K562 (cell line): Measurements from ENCODE around the gene CELSR2. TPM values are rescaled to one million over a fixed set of nuclear protein-coding genes. Genes with fewer than 3 reads are reported as not detected.
A peak's percentile ranks its signal among the peaks of the same experiment; 100 is the strongest.

Experiments
- ARID1B ChIP-seq: fragments of 450-650 bp; IDR thresholded peaks from 2 replicates; pipeline ENCODE4 v1.6.1; 2016; ENCODE audit warnings: antibody characterized with exemption, mild to moderate bottlenecking, inconsistent platforms
- CBX2 ChIP-seq: fragments of 200-600 bp; sonication (generic); IDR thresholded peaks from one replicate; pipeline ENCODE4 v1.6.1; 2012; ENCODE audit warnings: mild to moderate bottlenecking, low read length, inconsistent platforms; ENCODE audit not compliant: insufficient read depth, poor library complexity, severe bottlenecking
- NCOR1 ChIP-seq: fragments of 450-650 bp; IDR thresholded peaks from 2 replicates; pipeline ENCODE4 v1.6.1; 2016; ENCODE audit warnings: mild to moderate bottlenecking, moderate library complexity
- POLR2H ChIP-seq: IDR thresholded peaks from 2 replicates; pipeline ENCODE4 v1.6.1; 2016; ENCODE audit warnings: missing genetic modification characterization, low read depth, mild to moderate bottlenecking, control low read depth, missing compliant biosample characterization, moderate library complexity
- RB1 ChIP-seq: fragments of 450-650 bp; IDR thresholded peaks from 2 replicates; pipeline ENCODE4 v1.6.1; 2017; ENCODE audit warnings: low read depth, mild to moderate bottlenecking
- TAF15 ChIP-seq: fragments of 200-400 bp; formaldehyde crosslinking; IDR thresholded peaks from 2 replicates; pipeline ENCODE4 v1.6.1; 2017; ENCODE audit warnings: mild to moderate bottlenecking, low read depth, low read length, moderate library complexity
- ZKSCAN8 ChIP-seq: fragments of 200-800 bp; sonication (Bioruptor generic); IDR thresholded peaks from 2 replicates; pipeline ENCODE4 v1.6.1; 2016; ENCODE audit warnings: missing genetic modification characterization, missing compliant biosample characterization
- polyA plus RNA-seq, 8 experiments: library from polyadenylated mRNA; depleted of rRNA in 4 of 8; stranded (reverse) in 5 of 8; unstranded in 3 of 8; fragments of >200 nt; fragmentation: Nextera tagmentation in 2 of 8; fragmentation: Illumina TruSeq in 1 of 8; extraction: Ambion mirVana in 2 of 8; extraction: Trizol in 1 of 8; gene quantifications; 2 replicates each; pipeline versions ENCODE4 v1.2.1 to v1.2.3, GENCODE V29; 2011 to 2014; ENCODE audit warnings: inconsistent platforms in 1 of 8, missing spikeins in 1 of 8
- total RNA-seq, 7 experiments: library from RNA; depleted of rRNA in 6 of 7; stranded (reverse); fragments of >200 nt in 6 of 7; fragmentation: Illumina TruSeq in 2 of 7; extraction: Trizol in 2 of 7; gene quantifications; 2 replicates each; pipeline versions ENCODE4 v1.2.1 to v1.2.3, GENCODE V29; 2011 to 2021; ENCODE audit warnings: low replicate concordance in 1 of 7
- TF ChIP-seq, protein P1 (sequence below): fragments of 200-400 bp; formaldehyde crosslinking; IDR thresholded peaks from 2 replicates; pipeline ENCODE4 v1.6.1; 2017; ENCODE audit warnings: mild to moderate bottlenecking, low read depth, low read length, moderate library complexity
- TF ChIP-seq, protein P2 (sequence below): fragments of 200-800 bp; sonication (Bioruptor generic); IDR thresholded peaks from 2 replicates; pipeline ENCODE4 v1.6.1; 2017; ENCODE audit warnings: missing genetic modification characterization, missing compliant biosample characterization
- TF ChIP-seq, protein P3 (sequence below): sonication (generic); formaldehyde crosslinking; IDR thresholded peaks from 2 replicates; pipeline ENCODE4 v1.8.1; 2023; ENCODE audit warnings: mild to moderate bottlenecking, missing genetic modification reagents
- TF ChIP-seq, protein P4 (sequence below): IDR thresholded peaks from 2 replicates; pipeline ENCODE4 v1.6.1; 2016; ENCODE audit warnings: missing genetic modification characterization, missing compliant biosample characterization
- TF ChIP-seq, protein P5 (sequence below), 2 experiments: fragments of 450-650 bp; IDR thresholded peaks; 2 replicates each; pipeline ENCODE4 v1.6.1; 2016; ENCODE audit warnings: mild to moderate bottlenecking in 2 of 2, borderline replicate concordance in 1 of 2, low read depth in 1 of 2, moderate library complexity in 1 of 2

The CELSR2 gene
- total and polyA plus RNA-seq, 9 of the 15 experiments (the other 6 are each of a cell fraction or from before 2014, with no cell fraction given), result 0.31 to 21.9 (median 4.2) TPM

DNA sequence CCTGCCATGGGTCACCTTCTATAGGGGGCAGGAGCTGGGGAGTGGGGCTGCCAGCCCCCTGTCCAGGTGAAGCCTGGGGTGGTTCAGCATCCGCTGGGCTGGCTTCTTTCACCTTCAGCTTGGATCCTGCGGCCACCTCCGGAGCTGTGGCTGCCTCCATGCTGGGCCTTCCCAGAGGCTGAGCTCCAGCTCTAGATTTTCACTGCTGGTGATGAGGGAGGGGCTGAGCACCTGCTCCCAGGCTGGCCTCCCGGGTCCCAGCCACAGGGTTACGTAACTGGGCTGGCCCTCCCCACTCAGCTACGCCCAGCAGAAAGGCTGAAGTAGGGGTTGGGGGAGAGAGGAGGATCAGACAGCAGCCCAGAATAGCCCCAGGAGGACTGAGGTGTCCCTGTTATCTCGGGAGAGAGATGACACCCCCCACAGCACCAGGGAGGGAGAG, 57.5 kb downstream of the CELSR2 start, which contains the start of gene MYBPHL (continued):
- no peak for TF ChIP-seq CBX2
- TF ChIP-seq, protein P1, sequence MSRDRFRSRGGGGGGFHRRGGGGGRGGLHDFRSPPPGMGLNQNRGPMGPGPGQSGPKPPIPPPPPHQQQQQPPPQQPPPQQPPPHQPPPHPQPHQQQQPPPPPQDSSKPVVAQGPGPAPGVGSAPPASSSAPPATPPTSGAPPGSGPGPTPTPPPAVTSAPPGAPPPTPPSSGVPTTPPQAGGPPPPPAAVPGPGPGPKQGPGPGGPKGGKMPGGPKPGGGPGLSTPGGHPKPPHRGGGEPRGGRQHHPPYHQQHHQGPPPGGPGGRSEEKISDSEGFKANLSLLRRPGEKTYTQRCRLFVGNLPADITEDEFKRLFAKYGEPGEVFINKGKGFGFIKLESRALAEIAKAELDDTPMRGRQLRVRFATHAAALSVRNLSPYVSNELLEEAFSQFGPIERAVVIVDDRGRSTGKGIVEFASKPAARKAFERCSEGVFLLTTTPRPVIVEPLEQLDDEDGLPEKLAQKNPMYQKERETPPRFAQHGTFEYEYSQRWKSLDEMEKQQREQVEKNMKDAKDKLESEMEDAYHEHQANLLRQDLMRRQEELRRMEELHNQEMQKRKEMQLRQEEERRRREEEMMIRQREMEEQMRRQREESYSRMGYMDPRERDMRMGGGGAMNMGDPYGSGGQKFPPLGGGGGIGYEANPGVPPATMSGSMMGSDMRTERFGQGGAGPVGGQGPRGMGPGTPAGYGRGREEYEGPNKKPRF, result no peak
- no peak for TF ChIP-seq TAF15
- TF ChIP-seq ARID1B, result no peak
- no peak for TF ChIP-seq RB1
- TF ChIP-seq, protein P2, sequence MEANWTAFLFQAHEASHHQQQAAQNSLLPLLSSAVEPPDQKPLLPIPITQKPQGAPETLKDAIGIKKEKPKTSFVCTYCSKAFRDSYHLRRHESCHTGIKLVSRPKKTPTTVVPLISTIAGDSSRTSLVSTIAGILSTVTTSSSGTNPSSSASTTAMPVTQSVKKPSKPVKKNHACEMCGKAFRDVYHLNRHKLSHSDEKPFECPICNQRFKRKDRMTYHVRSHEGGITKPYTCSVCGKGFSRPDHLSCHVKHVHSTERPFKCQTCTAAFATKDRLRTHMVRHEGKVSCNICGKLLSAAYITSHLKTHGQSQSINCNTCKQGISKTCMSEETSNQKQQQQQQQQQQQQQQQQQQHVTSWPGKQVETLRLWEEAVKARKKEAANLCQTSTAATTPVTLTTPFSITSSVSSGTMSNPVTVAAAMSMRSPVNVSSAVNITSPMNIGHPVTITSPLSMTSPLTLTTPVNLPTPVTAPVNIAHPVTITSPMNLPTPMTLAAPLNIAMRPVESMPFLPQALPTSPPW (CRISPR knock-in tag), result peak; percentile 76
- TF ChIP-seq, protein P3, sequence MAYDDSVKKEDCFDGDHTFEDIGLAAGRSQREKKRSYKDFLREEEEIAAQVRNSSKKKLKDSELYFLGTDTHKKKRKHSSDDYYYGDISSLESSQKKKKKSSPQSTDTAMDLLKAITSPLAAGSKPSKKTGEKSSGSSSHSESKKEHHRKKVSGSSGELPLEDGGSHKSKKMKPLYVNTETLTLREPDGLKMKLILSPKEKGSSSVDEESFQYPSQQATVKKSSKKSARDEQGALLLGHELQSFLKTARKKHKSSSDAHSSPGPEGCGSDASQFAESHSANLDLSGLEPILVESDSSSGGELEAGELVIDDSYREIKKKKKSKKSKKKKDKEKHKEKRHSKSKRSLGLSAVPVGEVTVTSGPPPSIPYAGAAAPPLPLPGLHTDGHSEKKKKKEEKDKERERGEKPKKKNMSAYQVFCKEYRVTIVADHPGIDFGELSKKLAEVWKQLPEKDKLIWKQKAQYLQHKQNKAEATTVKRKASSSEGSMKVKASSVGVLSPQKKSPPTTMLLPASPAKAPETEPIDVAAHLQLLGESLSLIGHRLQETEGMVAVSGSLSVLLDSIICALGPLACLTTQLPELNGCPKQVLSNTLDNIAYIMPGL (CRISPR knock-in tag), result no peak
- no peak for TF ChIP-seq POLR2H (tag)
- no peak for TF ChIP-seq NCOR1
- TF ChIP-seq, protein P4, sequence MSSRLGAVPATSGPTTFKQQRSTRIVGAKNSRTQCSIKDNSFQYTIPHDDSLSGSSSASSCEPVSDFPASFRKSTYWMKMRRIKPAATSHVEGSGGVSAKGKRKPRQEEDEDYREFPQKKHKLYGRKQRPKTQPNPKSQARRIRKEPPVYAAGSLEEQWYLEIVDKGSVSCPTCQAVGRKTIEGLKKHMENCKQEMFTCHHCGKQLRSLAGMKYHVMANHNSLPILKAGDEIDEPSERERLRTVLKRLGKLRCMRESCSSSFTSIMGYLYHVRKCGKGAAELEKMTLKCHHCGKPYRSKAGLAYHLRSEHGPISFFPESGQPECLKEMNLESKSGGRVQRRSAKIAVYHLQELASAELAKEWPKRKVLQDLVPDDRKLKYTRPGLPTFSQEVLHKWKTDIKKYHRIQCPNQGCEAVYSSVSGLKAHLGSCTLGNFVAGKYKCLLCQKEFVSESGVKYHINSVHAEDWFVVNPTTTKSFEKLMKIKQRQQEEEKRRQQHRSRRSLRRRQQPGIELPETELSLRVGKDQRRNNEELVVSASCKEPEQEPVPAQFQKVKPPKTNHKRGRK (tag), result no peak
- TF ChIP-seq, protein P5, sequence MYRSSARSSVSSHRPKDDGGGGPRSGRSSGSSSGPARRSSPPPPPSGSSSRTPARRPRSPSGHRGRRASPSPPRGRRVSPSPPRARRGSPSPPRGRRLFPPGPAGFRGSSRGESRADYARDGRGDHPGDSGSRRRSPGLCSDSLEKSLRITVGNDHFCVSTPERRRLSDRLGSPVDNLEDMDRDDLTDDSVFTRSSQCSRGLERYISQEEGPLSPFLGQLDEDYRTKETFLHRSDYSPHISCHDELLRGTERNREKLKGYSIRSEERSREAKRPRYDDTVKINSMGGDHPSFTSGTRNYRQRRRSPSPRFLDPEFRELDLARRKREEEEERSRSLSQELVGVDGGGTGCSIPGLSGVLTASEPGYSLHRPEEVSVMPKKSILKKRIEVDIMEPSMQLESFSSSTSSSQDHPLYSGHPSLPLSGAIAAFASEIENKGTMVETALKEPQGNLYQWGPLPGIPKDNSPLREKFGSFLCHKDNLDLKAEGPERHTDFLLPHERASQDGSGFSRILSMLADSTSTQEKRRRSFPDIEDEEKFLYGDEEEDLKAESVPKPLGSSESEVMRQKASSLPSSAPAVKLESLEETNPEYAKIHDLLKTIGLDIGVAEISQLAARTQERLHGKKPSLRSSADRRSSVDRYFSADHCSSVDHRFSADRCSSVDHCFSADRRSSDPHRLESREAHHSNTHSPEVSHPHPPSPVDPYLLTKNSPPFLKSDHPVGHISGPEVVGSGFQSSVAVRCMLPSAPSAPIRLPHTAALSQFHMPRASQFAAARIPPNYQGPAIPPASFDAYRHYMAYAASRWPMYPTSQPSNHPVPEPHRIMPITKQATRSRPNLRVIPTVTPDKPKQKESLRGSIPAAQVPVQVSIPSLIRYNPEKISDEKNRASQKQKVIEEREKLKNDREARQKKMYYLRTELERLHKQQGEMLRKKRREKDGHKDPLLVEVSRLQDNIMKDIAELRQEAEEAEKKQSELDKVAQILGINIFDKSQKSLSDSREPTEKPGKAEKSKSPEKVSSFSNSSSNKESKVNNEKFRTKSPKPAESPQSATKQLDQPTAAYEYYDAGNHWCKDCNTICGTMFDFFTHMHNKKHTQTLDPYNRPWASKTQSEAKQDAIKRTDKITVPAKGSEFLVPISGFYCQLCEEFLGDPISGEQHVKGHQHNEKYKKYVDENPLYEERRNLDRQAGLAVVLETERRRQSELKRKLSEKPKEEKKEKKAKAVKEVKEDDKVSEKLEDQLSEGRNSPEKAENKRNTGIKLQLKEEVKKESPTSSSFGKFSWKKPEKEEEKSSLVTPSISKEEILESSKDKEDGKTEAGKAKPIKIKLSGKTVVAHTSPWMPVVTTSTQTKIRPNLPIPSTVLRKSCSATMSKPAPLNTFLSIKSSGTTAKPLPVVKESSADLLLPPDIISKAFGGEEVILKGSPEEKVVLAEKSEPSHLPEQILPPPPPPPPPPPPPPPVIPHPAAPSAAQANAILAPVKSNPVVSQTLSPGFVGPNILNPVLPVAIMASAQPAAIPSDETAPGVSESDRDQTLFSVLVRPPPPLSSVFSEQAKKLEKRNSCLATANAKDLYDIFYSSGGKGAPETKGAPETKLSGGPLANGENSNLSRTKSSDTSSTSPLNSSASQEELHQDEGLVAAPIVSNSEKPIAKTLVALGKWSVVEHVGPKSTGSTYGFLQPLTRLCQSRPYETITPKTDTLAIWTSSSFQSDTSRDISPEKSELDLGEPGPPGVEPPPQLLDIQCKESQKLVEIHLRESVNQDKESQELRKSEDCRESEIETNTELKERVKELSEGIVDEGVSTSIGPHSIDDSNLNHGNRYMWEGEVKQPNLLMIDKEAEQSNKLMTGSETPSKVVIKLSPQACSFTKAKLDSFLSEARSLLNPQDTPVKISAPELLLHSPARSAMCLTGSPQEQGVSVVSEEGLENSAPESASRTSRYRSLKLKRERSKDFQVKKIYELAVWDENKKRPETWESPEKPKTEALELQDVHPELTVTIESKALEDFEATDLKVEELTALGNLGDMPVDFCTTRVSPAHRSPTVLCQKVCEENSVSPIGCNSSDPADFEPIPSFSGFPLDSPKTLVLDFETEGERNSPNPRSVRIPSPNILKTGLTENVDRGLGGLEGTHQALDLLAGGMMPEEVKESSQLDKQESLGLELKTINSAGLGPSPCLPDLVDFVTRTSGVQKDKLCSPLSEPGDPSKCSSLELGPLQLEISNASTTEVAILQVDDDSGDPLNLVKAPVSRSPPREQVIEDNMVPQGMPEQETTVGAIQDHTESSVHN (IDR thresholded peaks at IDR 0.05; ENCODE audit: borderline replicate concordance in 1 of 2, low read depth in 1 of 2), result no peak
- no peak for TF ChIP-seq ZKSCAN8
